NCI-H82 treated with DMSO at 0.1 percent for 48 hours (cell line): ENCODE data around the gene VPS26A.
"Not testable (repeated sequence)": the region's sequence is repeated elsewhere in the genome, so short reads cannot be mapped to it uniquely, and the experiment has no call there.

ENCODE experiments used
- DNase-seq: peaks from one replicate; lab custom pipeline; 2025; ENCODE audit not compliant: unreplicated experiment; lab: John Stamatoyannopoulos, UW

Gene VPS26A

DNA sequence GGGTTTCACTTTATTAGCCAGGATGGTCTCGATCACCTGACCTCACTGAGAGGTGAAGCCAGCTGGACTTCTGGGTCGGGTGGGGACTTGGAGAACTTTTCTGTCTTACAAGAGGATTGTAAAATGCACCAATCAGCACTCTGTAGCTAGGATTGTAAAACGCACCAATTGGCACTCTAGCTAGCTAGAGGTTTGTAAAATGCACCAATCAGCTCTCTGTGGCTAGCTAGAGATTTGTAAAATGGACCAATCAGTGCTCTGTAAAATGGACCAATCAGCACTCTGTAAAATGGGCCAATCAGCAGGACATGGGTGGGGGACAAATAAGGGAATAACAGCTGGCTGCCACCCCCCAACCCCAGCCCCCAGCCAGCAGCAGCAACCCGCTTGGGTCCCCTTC is 51.3 kb downstream of the VPS26A start:
- not testable (repeated sequence) for DNase-seq

GRCh38 chr10:69176823-69177222 is 52.8 kb downstream of the VPS26A start:
- DNase-seq, result no peak

- no peak for DNase-seq
These were observed 55.2 kb downstream of the VPS26A start for GRCh38 chr10:69179089-69179742.

GRCh38 chr10:69179743-69180524 is 56.0 kb downstream of the VPS26A start, which contains the start of gene SUPV3L1:
Gene SUPV3L1 (plus strand): TSS chr10:69180234. CDS start chr10:69180292, 58 bp downstream.
- peak; percentile 93 for DNase-seq

- no peak for DNase-seq
These were observed 56.7 kb downstream of the VPS26A start for GRCh38 chr10:69180525-69181204.

- DNase-seq, result no peak
These were observed 57.5 kb downstream of the VPS26A start for GRCh38 chr10:69181433-69181832.

GRCh38 chr10:69182005-69182404 is 58.0 kb downstream of the VPS26A start:
- DNase-seq, result no peak

DNA sequence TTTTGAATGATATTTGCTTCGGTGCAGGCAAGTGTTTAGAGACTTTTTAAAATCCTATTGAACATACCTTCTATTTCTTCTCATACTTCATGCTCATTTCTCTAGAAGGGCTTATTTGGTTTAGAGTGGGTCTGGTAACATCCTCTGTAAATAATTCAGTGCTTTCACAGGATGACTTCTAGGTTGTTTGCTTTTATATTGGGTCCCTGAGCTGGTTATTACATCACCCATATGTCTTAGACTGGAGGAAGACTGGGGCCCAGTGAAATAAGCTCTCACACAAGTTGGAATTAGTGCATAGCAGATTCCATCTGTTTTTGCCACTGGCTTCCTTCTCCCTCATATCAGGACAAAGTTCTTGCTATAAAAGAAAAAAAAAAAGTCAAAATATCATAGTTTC is 62.5 kb downstream of the VPS26A start:
- DNase-seq, result no peak

DNA sequence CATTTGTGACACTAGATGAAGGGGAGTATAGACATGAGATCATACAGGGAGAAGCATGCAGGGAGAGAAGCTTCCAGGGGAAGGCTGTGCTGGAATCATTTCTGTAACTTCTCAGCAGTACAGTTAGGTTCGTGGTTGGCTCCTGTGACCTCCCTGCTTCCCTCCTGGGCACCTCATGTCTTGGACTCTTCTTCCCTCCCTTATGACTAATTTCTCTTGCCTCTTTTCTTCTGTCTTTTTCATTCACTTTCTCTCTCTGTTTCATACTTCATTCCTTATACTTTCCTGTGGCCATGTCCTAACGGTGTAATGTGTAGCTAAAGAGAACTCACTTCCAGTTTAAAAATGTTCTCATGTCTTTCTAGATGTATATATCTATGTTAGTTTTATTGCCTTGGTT is 77.1 kb downstream of the VPS26A start:
- no peak for DNase-seq

- DNase-seq, result no peak
These were observed 78.4 kb downstream of the VPS26A start for GRCh38 chr10:69202332-69202731.

DNA sequence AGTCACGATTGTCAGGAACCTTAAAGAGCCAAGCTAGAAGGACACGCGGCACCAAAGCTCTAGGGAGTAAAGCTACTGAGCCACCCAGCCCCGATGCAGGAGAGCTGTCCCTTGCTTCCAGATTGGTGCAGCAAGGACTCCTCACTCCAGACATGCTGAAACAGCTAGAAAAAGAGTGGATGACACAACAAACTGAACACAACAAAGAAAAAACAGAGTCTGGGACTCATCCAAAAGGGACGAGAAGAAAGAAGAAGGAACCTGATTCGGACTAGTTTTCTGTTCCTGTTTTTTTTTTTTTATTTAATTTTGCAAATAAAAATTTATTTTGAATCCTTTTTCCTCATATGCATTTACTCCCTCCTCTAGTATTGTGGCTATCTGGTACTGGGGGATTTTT is 84.8 kb downstream of the VPS26A start:
- no peak for DNase-seq

DNA sequence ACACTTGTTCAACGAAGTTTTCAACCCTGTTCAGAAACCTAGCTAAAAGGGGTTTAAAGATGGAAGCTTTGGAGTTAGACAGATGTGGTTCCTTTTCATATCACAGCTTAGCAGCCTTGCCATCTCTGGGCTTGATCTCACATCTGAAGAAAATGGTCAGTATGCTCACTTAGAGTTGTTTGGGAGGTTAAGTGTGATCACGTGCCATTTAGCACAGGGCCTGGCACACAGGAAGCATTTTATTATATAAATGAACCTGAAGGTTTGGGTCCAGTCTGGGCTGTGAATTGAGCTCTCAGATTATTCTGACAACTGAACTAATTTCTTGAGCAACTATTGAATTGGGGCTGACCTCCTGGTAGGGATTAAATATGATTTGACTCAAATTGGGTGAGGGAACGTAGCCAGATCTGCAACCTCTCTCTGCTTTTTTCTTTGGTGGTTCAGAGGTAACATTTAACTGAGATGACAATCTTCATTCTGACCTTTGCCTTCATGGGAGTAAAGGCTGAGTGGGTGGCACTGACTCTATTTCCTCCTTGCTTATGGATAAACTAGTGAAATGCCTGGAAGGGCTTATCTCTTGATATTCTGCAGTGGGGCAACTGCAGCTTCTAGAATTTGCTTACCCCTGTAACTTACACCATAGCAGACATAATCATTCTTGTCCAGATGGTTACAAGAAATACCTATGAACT is 86.0 kb downstream of the VPS26A start:
- DNase-seq, result no peak

- no peak for DNase-seq
These were observed 87.1 kb downstream of the VPS26A start for GRCh38 chr10:69211104-69211503.

DNA sequence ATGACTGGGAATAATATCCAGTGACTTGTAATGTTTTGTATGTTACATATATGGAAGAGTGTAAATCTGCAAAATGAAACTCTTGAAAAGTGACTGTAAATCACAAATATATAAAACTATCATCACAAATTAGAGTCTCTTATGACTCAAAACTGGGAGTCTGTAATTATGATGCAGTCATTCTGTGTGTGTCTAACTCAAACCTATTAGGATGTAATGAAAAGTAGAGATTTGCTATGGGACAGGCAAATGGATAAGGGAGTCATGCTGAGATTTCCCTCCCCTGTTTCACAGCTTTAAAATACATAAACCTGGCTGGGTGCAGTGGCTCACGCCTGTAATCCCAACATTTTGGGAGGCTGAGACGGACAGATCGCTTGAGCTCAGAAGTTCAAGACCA is 87.5 kb downstream of the VPS26A start:
- no peak for DNase-seq

GRCh38 chr10:69213591-69214311 is 89.8 kb downstream of the VPS26A start:
- DNase-seq, result no peak

- DNase-seq, result no peak
These were observed 90.7 kb downstream of the VPS26A start for GRCh38 chr10:69214666-69215131.

DNA sequence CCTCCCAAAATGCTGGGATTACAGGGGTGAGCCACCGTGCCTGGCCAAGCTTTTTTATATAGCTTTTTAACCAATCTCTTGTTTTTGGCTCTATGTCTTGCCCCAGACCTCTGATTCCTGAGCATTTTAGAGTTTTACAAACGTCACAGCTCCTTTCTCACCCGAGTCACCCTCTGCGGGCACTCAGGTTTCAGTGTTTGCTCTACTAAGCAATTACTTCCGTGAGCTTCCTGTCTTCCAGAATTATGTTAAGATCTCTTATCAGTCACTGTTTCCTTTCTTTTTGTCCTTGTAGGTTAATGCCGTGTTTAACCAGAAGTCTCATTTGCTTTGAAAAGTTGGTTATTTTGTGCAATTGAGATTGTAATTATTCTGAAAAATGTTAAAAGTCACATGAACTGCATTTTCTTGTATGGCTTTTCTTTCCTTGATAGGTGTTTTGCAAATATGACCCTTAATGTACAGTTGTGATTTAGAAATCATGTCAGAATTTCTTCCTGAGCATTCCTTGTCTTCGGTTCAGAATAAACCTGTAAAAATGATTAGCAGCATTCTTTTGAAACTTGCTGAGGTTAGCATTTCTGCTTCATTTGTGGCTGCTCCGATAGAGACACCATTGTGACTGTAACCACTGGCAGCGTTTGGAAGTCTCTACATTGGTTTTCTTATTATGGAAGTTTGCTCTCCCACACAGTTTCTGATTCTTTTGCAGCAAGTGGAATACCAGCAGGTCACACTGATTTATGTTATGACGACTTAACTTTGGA is 91.6 kb downstream of the VPS26A start:
- no peak for DNase-seq

GRCh38 chr10:69216577-69217118 is 92.7 kb downstream of the VPS26A start:
- DNase-seq, result no peak

DNA sequence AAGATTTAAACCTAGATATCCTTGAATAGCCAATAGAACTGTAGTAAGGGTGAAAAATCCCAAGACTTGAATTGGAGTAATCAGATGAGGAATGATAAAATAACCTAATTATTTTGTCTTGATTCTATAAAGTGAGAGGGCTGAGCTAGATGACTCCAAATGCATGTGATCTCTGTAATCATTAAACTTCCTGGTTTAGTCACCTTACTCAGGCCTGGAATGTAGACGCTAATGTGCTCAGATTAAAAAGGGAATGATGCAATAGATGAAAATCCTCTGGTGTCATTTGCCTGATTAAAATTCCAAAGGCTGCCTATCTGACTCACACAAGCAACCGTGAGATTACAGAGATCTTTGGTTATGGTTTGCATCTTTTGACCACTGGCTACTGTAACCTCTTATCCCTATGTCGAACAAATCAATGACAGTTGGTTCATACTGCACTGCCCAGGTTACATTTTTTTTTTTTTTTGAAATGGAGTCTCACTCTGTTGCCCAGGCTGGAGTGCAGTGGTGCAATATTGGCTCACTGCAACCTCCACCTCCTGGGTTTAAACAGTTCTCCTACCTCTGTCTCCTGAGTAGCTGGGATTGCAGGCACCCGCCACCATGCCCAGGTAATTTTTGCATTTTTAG is 93.3 kb downstream of the VPS26A start:
- DNase-seq, result peak; percentile 69
